Esophagus (tissue), 2 donors: Measurements from ENCODE around the gene PHACTR2. TPM values are rescaled to one million over a fixed set of nuclear protein-coding genes. Genes with fewer than 3 reads are reported as not detected.
"Not testable (repeated sequence)": the region's sequence is repeated elsewhere in the genome, so short reads cannot be mapped to it uniquely, and the experiment has no call there.

Experiments
- H3K27ac ChIP-seq, 2 donors: one replicate each; pipeline ENCODE4 v1.5.1; 2013; ENCODE audit warnings: low read depth in 2 of 2, mild to moderate bottlenecking in 2 of 2, inconsistent platforms in 1 of 2, low read length in 1 of 2, moderate library complexity in 1 of 2
- H3K27me3 ChIP-seq, 2 donors: one replicate each; pipeline ENCODE4 v1.6.1; 2013; ENCODE audit warnings: low read length in 2 of 2, control low read depth in 1 of 2, mild to moderate bottlenecking in 1 of 2; ENCODE audit not compliant: insufficient read depth in 2 of 2, control insufficient read depth in 1 of 2
- H3K36me3 ChIP-seq, 2 donors: one replicate each; pipeline ENCODE4 v1.6.1; 2013; ENCODE audit warnings: low read length in 1 of 2; ENCODE audit not compliant: control insufficient read depth in 2 of 2, insufficient read depth in 2 of 2
- H3K4me1 ChIP-seq, 2 donors: one replicate each; pipeline ENCODE4 v1.6.1; 2013; ENCODE audit warnings: low read length in 1 of 2; ENCODE audit not compliant: control insufficient read depth in 2 of 2, insufficient read depth in 2 of 2
- H3K4me3 ChIP-seq, 2 donors: one replicate each; pipeline ENCODE4 v1.5.1; 2013; ENCODE audit warnings: low read length in 2 of 2, mild to moderate bottlenecking in 2 of 2, low read depth in 1 of 2, moderate library complexity in 1 of 2
- H3K9me3 ChIP-seq, 2 donors: one replicate each; pipeline ENCODE4 v1.6.1; 2013; ENCODE audit warnings: mild to moderate bottlenecking in 2 of 2, low read depth in 1 of 2, low read length in 1 of 2, moderate library complexity in 1 of 2; ENCODE audit not compliant: control insufficient read depth in 2 of 2, insufficient read depth in 1 of 2
- WGBS, 2 donors: extraction: QIAGEN DNeasy Blood & Tissue Kit; methylation state at CpG; one replicate each; pipeline ENCODE4 v1.1.7; 2013; 5-methylcytosine and 5-hydroxymethylcytosine counted together
- polyA plus RNA-seq, 2 donors: library from polyadenylated mRNA; stranded (reverse); fragments of 200-250 nt; gene quantifications; one replicate each; pipeline ENCODE4 v1.2.3, GENCODE V29; 2013
- donor health status: healthy with polysubstance abuse.
- donor health status: Bipolar disorder and iron deficiency.

The PHACTR2 gene
- polyA plus RNA-seq, 2 donors: 12.3 to 13.2 TPM

- no peak overlapping the region for H3K4me3 ChIP-seq
- no peaks in the 10 kb centered on the region for H3K4me1 ChIP-seq
- H3K36me3 ChIP-seq: peaks cover 2% of the 10 kb centered on the region in 2 donors
- no peak overlapping the region for H3K27ac ChIP-seq
- no peaks in the 10 kb centered on the region for H3K9me3 ChIP-seq
- no peaks in the 10 kb centered on the region for H3K27me3 ChIP-seq
- WGBS, 2 donors: 75 to 85% methylated on average over 3 of the region's 3 CpGs
Measured at GRCh38 chr6:143783077-143783476, 105.3 kb downstream of the PHACTR2 start.

GRCh38 chr6:143784316-143784715 is 106.6 kb downstream of the PHACTR2 start:
- Histone ChIP-seq H3K27ac (no peak overlapping the region), H3K9me3 (no peaks in the 10 kb centered on the region), H3K4me3 (no peak overlapping the region), H3K36me3 (peaks cover 6 to 9% of the 10 kb centered on the region in 2 donors), H3K27me3 (no peaks in the 10 kb centered on the region), H3K4me1 (no peaks in the 10 kb centered on the region)

GRCh38 chr6:143786371-143786770 is 108.6 kb downstream of the PHACTR2 start:
- H3K27ac ChIP-seq, H3K4me1 ChIP-seq, H3K27me3 ChIP-seq, H3K36me3 ChIP-seq, H3K4me3 ChIP-seq, H3K9me3 ChIP-seq: not testable (repeated sequence)

- Histone ChIP-seq H3K4me1 (no peaks in the 10 kb centered on the region), H3K36me3 (peaks cover 6 to 9% of the 10 kb centered on the region in 2 donors), H3K27ac (peak overlapping the region; percentile 51 to 69), H3K4me3 (no peak overlapping the region), H3K27me3 (no peaks in the 10 kb centered on the region), H3K9me3 (peaks cover 0 to 2% of the 10 kb centered on the region in 2 donors)
- 54 to 65% methylated on average over 3 of the region's 3 CpGs for WGBS, 2 donors
Measured at GRCh38 chr6:143792402-143793279, 114.9 kb downstream of the PHACTR2 start.

DNA sequence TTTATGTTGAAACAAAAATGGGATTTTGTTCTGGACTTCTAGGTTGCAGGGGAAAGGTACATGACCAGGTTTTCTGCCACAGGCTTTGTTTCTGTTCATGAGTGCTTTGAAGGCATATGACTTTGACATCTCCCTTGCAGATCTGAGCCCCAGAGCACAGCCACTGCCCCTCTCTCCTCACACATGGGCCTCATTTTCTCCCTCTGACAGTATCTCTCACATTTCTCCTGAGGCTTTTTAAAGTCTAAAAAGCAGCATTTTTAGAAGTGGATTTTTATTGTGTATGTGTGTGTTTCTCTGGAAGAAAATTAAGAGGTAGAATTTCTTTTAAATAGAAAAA is 115.5 kb downstream of the PHACTR2 start:
- H3K27me3 ChIP-seq: no peaks in the 10 kb centered on the region
- H3K4me1 ChIP-seq: no peaks in the 10 kb centered on the region
- peak overlapping the region; percentile 61 to 78 for H3K27ac ChIP-seq
- H3K4me3 ChIP-seq: no peak overlapping the region
- peaks cover 0 to 2% of the 10 kb centered on the region in 2 donors for H3K9me3 ChIP-seq
- peaks cover 6 to 8% of the 10 kb centered on the region in 2 donors for H3K36me3 ChIP-seq

GRCh38 chr6:143796551-143796950 is 118.8 kb downstream of the PHACTR2 start:
- not testable (repeated sequence) for H3K27ac ChIP-seq, H3K4me3 ChIP-seq, H3K9me3 ChIP-seq, H3K4me1 ChIP-seq, H3K36me3 ChIP-seq, H3K27me3 ChIP-seq
- WGBS, 2 donors: 98% methylated on average over 2 of the region's 2 CpGs

- 94 to 98% methylated on average over 3 of the region's 3 CpGs for WGBS, 2 donors
- not testable (repeated sequence) for H3K9me3 ChIP-seq, H3K36me3 ChIP-seq, H3K27me3 ChIP-seq, H3K27ac ChIP-seq, H3K4me1 ChIP-seq, H3K4me3 ChIP-seq
Measured at GRCh38 chr6:143798487-143798886, 120.7 kb downstream of the PHACTR2 start.

- no peak overlapping the region for H3K27ac ChIP-seq
- H3K27me3 ChIP-seq: no peaks in the 10 kb centered on the region
- no peak overlapping the region for H3K4me3 ChIP-seq
- 87 to 90% methylated on average over 8 of the region's 8 CpGs for WGBS, 2 donors
- H3K4me1 ChIP-seq: no peaks in the 10 kb centered on the region
- H3K9me3 ChIP-seq: no peaks in the 10 kb centered on the region
- H3K36me3 ChIP-seq: peaks cover 0 to 2% of the 10 kb centered on the region in 2 donors
Measured at GRCh38 chr6:143802833-143803565, 125.2 kb downstream of the PHACTR2 start.

DNA sequence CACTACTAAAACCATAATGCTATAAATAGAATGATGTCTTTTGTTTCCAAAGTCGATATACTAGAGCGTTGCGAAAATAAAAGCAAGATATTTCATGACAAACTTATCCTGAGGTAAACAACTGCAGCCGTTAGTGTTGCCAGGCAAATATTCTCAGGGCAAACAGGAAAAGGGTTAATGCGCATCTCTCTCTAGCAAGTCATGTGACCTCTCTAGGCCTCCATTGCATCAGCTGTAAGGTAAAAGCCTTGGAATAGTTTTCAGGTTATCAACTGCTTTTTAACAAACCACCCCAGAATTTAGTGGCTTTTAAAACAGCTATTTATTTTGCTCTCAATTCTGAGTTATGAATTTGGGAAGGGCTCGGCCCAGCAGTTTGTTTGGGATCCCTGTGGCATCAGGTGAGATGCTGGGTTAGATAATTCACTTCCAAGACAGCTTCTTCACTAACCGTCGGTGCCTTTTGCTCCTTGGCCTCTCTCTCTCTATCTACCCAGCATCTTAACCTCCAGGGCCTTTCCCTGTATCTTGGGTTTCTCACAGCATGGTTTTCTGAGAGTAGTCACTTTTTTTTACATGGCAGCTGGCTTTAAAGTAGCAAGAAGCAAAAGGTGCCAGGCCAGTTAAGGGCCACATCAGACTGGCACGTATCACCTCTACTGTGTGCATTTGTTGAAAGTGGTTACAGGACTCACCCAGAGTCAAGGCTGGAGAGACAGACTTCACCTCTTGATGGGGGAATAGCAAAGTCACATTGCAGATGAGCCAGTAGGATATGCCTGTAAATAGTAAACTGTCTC is 126.2 kb downstream of the PHACTR2 start:
- no peak overlapping the region for H3K27ac ChIP-seq
- H3K27me3 ChIP-seq: no peaks in the 10 kb centered on the region
- WGBS, 2 donors: 85 to 87% methylated on average over 9 of the region's 9 CpGs
- H3K4me1 ChIP-seq: no peaks in the 10 kb centered on the region
- H3K9me3 ChIP-seq: no peaks in the 10 kb centered on the region
- H3K4me3 ChIP-seq: no peak overlapping the region
- H3K36me3 ChIP-seq: peaks cover 2 to 3% of the 10 kb centered on the region in 2 donors
